Neuronal stem cell (in vitro differentiated cells): ENCODE results near the gene PPA2. TPM values are rescaled to one million over a fixed set of nuclear protein-coding genes. Genes with fewer than 3 reads are reported as not detected.

ENCODE experiments used
- DNase-seq: peaks from one replicate; pipeline ENCODE4 v3.0.0-alpha.2; 2013; ENCODE audit warnings: low spot score
- H2AFZ ChIP-seq: one replicate; pipeline ENCODE4 v1.6.1; 2013; ENCODE audit warnings: mild to moderate bottlenecking, low read length, inconsistent platforms
- H2AK5ac ChIP-seq: 2 replicates; pipeline ENCODE4 v1.6.1; 2013; ENCODE audit warnings: low read depth, mild to moderate bottlenecking, inconsistent platforms, low read length, moderate library complexity, mixed read lengths
- H2BK120ac ChIP-seq: 2 replicates; pipeline ENCODE4 v1.6.1; 2013; ENCODE audit warnings: low read depth, mild to moderate bottlenecking, inconsistent platforms, low read length, moderate library complexity, mixed read lengths
- H2BK12ac ChIP-seq: one replicate; pipeline ENCODE4 v1.6.1; 2013; ENCODE audit warnings: low read length, inconsistent platforms
- H2BK15ac ChIP-seq: 2 replicates; pipeline ENCODE4 v1.6.1; 2013; ENCODE audit warnings: mild to moderate bottlenecking, low read length, inconsistent platforms, mixed read lengths
- H2BK5ac ChIP-seq: one replicate; pipeline ENCODE4 v1.6.1; 2013; ENCODE audit warnings: inconsistent platforms, mild to moderate bottlenecking, low read length, moderate library complexity
- H3K14ac ChIP-seq: one replicate; pipeline ENCODE4 v1.6.1; 2013; ENCODE audit warnings: low read length, inconsistent platforms
- H3K18ac ChIP-seq: 2 replicates; pipeline ENCODE4 v1.6.1; 2013; ENCODE audit warnings: low read length, inconsistent platforms
- H3K23ac ChIP-seq: 2 replicates; pipeline ENCODE4 v1.6.1; 2013; ENCODE audit warnings: low read depth, mild to moderate bottlenecking, mixed read lengths, low read length, inconsistent platforms; ENCODE audit not compliant: poor library complexity
- H3K27ac ChIP-seq: replicated peaks from 3 replicates; pipeline ENCODE4 v1.5.1; 2013; ENCODE audit warnings: low read length, inconsistent platforms
- H3K27me3 ChIP-seq, 3 experiments: 2 replicates each; pipeline ENCODE4 v1.6.1; 2013; ENCODE audit warnings: low read length in 3 of 3, mild to moderate bottlenecking in 2 of 3, inconsistent platforms in 1 of 3, low read depth in 1 of 3, mixed read lengths in 1 of 3, moderate library complexity in 1 of 3; ENCODE audit not compliant: control insufficient read depth in 3 of 3, insufficient read depth in 3 of 3
- H3K36me3 ChIP-seq, 2 donors: replicated peaks in 1 of 2; 2 replicates each; pipeline ENCODE4 v1.6.1; 2013; ENCODE audit warnings: low read length in 2 of 2; ENCODE audit not compliant: control insufficient read depth in 2 of 2, insufficient read depth in 2 of 2
- H3K4ac ChIP-seq: 2 replicates; pipeline ENCODE4 v1.6.1; 2013; ENCODE audit warnings: inconsistent platforms, mild to moderate bottlenecking, low read length, moderate library complexity
- H3K4me1 ChIP-seq, 2 donors: 1 replicate in 1 of 2; 2 replicates in 1 of 2; pipeline ENCODE4 v1.6.1; 2013; ENCODE audit warnings: low read length in 2 of 2, low read depth in 1 of 2; ENCODE audit not compliant: control insufficient read depth in 2 of 2, insufficient read depth in 1 of 2
- H3K4me2 ChIP-seq: one replicate; pipeline ENCODE4 v1.6.1; 2013; ENCODE audit warnings: mild to moderate bottlenecking, low read length, inconsistent platforms; ENCODE audit not compliant: insufficient read depth, poor library complexity, severe bottlenecking
- H3K4me3 ChIP-seq, 2 donors: 2 replicates each; pipeline ENCODE4 v1.5.1; 2013; ENCODE audit warnings: low read length in 2 of 2, mild to moderate bottlenecking in 2 of 2, inconsistent platforms in 1 of 2, moderate library complexity in 1 of 2
- H3K79me1 ChIP-seq: one replicate; pipeline ENCODE4 v1.6.1; 2013; ENCODE audit warnings: low read depth, mild to moderate bottlenecking, inconsistent platforms, low read length, moderate library complexity
- H3K9ac ChIP-seq: one replicate; pipeline ENCODE4 v1.6.1; 2013; ENCODE audit warnings: mild to moderate bottlenecking, low read depth, low read length, inconsistent platforms; ENCODE audit not compliant: poor library complexity
- H3K9me3 ChIP-seq, 2 donors: replicated peaks in 1 of 2; 2 replicates each; pipeline versions ENCODE3 to v1.6.1; 2013; ENCODE audit warnings: low read length in 2 of 2, mild to moderate bottlenecking in 2 of 2, inconsistent platforms in 1 of 2, low read depth in 1 of 2, mixed read lengths in 1 of 2, moderate library complexity in 1 of 2; ENCODE audit not compliant: control insufficient read depth in 2 of 2, insufficient read depth in 1 of 2
- H4K8ac ChIP-seq: one replicate; pipeline ENCODE4 v1.6.1; 2013; ENCODE audit warnings: low read depth, mild to moderate bottlenecking, inconsistent platforms, low read length, moderate library complexity
- H4K91ac ChIP-seq: one replicate; pipeline ENCODE4 v1.6.1; 2013; ENCODE audit warnings: low read length, low read depth, mild to moderate bottlenecking, inconsistent platforms; ENCODE audit not compliant: poor library complexity
- WGBS, 2 donors: extraction: QIAGEN DNeasy Blood & Tissue Kit; methylation state at CpG; one replicate each; pipeline ENCODE4 v1.1.7; 2013; ENCODE audit warnings: missing lambda C conversion rate in 2 of 2, mixed read lengths in 1 of 2; ENCODE audit not compliant: insufficient read length in 2 of 2, insufficient replicate concordance in 1 of 2; ENCODE audit errors: extremely low coverage in 2 of 2; 5-methylcytosine and 5-hydroxymethylcytosine counted together
- polyA plus RNA-seq, 2 experiments: library from polyadenylated mRNA; stranded (reverse); fragments of 200-250 nt; gene quantifications; one replicate each; pipeline ENCODE4 v1.2.3, GENCODE V29; 2013

PPA2 gene
- 141 TPM for polyA plus RNA-seq (2013, experiment 1 of 2)
- polyA plus RNA-seq (2013, experiment 2 of 2), result 148 TPM

GRCh38 chr4:105473324-105474098 lies at the start of gene PPA2:
Gene PPA2, minus strand, starts transcription at chr4:105474062. Its CDS starts 12 bp downstream, at chr4:105474050.
- no peak within 1 kb of the TSS for H3K4ac ChIP-seq
- peak within 1 kb of the TSS; percentile 75 to 98 for H3K4me3 ChIP-seq
- peak within 1 kb of the TSS; percentile 52 for H2BK15ac ChIP-seq
- no peaks in the 10 kb centered on the region for H3K27me3 ChIP-seq
- no peak within 1 kb of the TSS for H2BK12ac ChIP-seq
- peaks cover 1 to 22% of the 10 kb centered on the region in 2 donors for H3K36me3 ChIP-seq
- H2AFZ ChIP-seq, result peak within 1 kb of the TSS; percentile 97
- peaks cover 3 to 11% of the 10 kb centered on the region in 2 donors for H3K4me1 ChIP-seq
- no peak within 1 kb of the TSS for H2BK5ac ChIP-seq
- peak within 1 kb of the TSS; percentile 85 for H3K23ac ChIP-seq
- H4K91ac ChIP-seq, result peak within 1 kb of the TSS; percentile 31
- H2BK120ac ChIP-seq, result no peak within 1 kb of the TSS
- peak within 1 kb of the TSS; percentile 72 for H3K4me2 ChIP-seq
- H3K14ac ChIP-seq, result no peak within 1 kb of the TSS
- H3K79me1 ChIP-seq, result no peaks in the 10 kb centered on the region
- peak within 1 kb of the TSS; percentile 97 for H2AK5ac ChIP-seq
- peak within 1 kb of the TSS; percentile 88 for H3K27ac ChIP-seq
- peak; percentile 74 for DNase-seq
- WGBS, 2 donors, result no CpG with 5 or more reads among the region's 72 CpGs
- H3K18ac ChIP-seq, result peak within 1 kb of the TSS; percentile 99
- no peak within 1 kb of the TSS for H4K8ac ChIP-seq
- H3K9me3 ChIP-seq, result no peaks in the 10 kb centered on the region
- peak within 1 kb of the TSS; percentile 94 for H3K9ac ChIP-seq

- no peak overlapping the region for H2BK5ac ChIP-seq
- H2BK15ac ChIP-seq, result no peak overlapping the region
- H3K18ac ChIP-seq, result no peak overlapping the region
- H3K9me3 ChIP-seq, result peaks cover 0 to 1% of the 10 kb centered on the region in 2 donors
- no peak overlapping the region for H4K8ac ChIP-seq
- H3K4me1 ChIP-seq, result no peaks in the 10 kb centered on the region
- no peak overlapping the region for H3K4ac ChIP-seq
- no peak overlapping the region for H2BK12ac ChIP-seq
- no peaks in the 10 kb centered on the region for H3K27me3 ChIP-seq
- H3K14ac ChIP-seq, result no peak overlapping the region
- H2AFZ ChIP-seq, result no peak overlapping the region
- H2BK120ac ChIP-seq, result no peak overlapping the region
- H3K9ac ChIP-seq, result no peak overlapping the region
- no peak overlapping the region for H3K4me3 ChIP-seq
- no CpG with 5 or more reads among the region's 3 CpGs for WGBS, 2 donors
- peak; percentile 56 for DNase-seq
- H3K23ac ChIP-seq, result no peak overlapping the region
- H3K79me1 ChIP-seq, result no peaks in the 10 kb centered on the region
- H4K91ac ChIP-seq, result no peak overlapping the region
- no peak overlapping the region for H3K4me2 ChIP-seq
- H2AK5ac ChIP-seq, result no peak overlapping the region
- H3K36me3 ChIP-seq, result no peaks in the 10 kb centered on the region
- H3K27ac ChIP-seq, result no peak overlapping the region
These were observed 47.2 kb upstream of the PPA2 start for GRCh38 chr4:105520819-105521790.

- no peak overlapping the region for H2AK5ac ChIP-seq
- no peaks in the 10 kb centered on the region for H3K9me3 ChIP-seq
- no peak overlapping the region for H3K23ac ChIP-seq
- no peak overlapping the region for H2BK15ac ChIP-seq
- H3K4me1 ChIP-seq, result no peaks in the 10 kb centered on the region
- H3K79me1 ChIP-seq, result no peaks in the 10 kb centered on the region
- WGBS, 2 donors, result no CpG with 5 or more reads among the region's 2 CpGs
- no peak overlapping the region for H2BK120ac ChIP-seq
- no peak overlapping the region for H3K4me3 ChIP-seq
- H3K27ac ChIP-seq, result no peak overlapping the region
- no peak overlapping the region for H3K18ac ChIP-seq
- H2AFZ ChIP-seq, result no peak overlapping the region
- no peak overlapping the region for H2BK12ac ChIP-seq
- H4K91ac ChIP-seq, result no peak overlapping the region
- no peak for DNase-seq
- H3K14ac ChIP-seq, result no peak overlapping the region
- H4K8ac ChIP-seq, result no peak overlapping the region
- no peak overlapping the region for H3K4ac ChIP-seq
- no peak overlapping the region for H3K4me2 ChIP-seq
- H3K36me3 ChIP-seq, result no peaks in the 10 kb centered on the region
- no peak overlapping the region for H3K9ac ChIP-seq
- H2BK5ac ChIP-seq, result no peak overlapping the region
- peaks cover 0 to 4% (median 0%) of the 10 kb centered on the region in 3 experiments for H3K27me3 ChIP-seq
These were observed 36.4 kb upstream of the PPA2 start for GRCh38 chr4:105510245-105510644.

GRCh38 chr4:105509714-105510113 lies 35.9 kb upstream of the PPA2 start:
- Histone ChIP-seq H3K36me3 (no peaks in the 10 kb centered on the region), H4K91ac (no peak overlapping the region), H2AFZ (no peak overlapping the region), H3K79me1 (no peaks in the 10 kb centered on the region), H3K9ac (no peak overlapping the region), H2BK12ac (no peak overlapping the region), H2BK15ac (no peak overlapping the region), H3K18ac (no peak overlapping the region), H2AK5ac (no peak overlapping the region), H3K27ac (no peak overlapping the region), H3K4me2 (no peak overlapping the region), H3K14ac (no peak overlapping the region), H2BK5ac (no peak overlapping the region), H3K4me1 (no peaks in the 10 kb centered on the region), H3K4me3 (no peak overlapping the region), H3K27me3 (peaks cover 0 to 4% (median 0%) of the 10 kb centered on the region in 3 experiments), H3K23ac (no peak overlapping the region), H3K4ac (no peak overlapping the region), H2BK120ac (no peak overlapping the region), H4K8ac (no peak overlapping the region), H3K9me3 (no peaks in the 10 kb centered on the region)
- no CpG with 5 or more reads among the region's 1 CpG for WGBS, 2 donors
- no peak for DNase-seq
